Spleen (tissue), 11 donors: ENCODE data around the gene NAALADL2. TPM values are rescaled to one million over a fixed set of nuclear protein-coding genes. Genes with fewer than 3 reads are reported as not detected.

Source experiments
- DNase-seq: peaks from one replicate; pipeline ENCODE4 v3.0.0-alpha.2; 2020
- H3K27ac ChIP-seq, 8 donors: fragments of 200-600 bp; sonication (generic) in 7 of 8; 1 replicate in 4 of 8; 2 replicates in 4 of 8; pipeline versions ENCODE4 v1.5.0 to v1.8.0; 2016 to 2021; ENCODE audit warnings: inconsistent platforms in 4 of 8, mild to moderate bottlenecking in 4 of 8, moderate library complexity in 1 of 8
- H3K27me3 ChIP-seq, 7 donors: fragments of 200-600 bp; sonication (generic) in 6 of 7; replicated peaks in 1 of 7; 1 replicate in 4 of 7; 2 replicates in 3 of 7; pipeline versions ENCODE4 v1.5.0 to v1.8.0; 2016 to 2021; ENCODE audit warnings: inconsistent platforms in 3 of 7, mild to moderate bottlenecking in 1 of 7
- H3K36me3 ChIP-seq, 6 donors: fragments of 200-600 bp; sonication (generic) in 5 of 6; 1 replicate in 4 of 6; 2 replicates in 2 of 6; pipeline versions ENCODE4 v1.5.0 to v1.8.0; 2016 to 2021; ENCODE audit warnings: inconsistent platforms in 2 of 6
- H3K4me1 ChIP-seq, 6 donors: fragments of 200-600 bp; sonication (generic) in 5 of 6; 1 replicate in 3 of 6; 2 replicates in 3 of 6; pipeline versions ENCODE4 v1.5.0 to v1.8.0; 2016 to 2021; ENCODE audit warnings: inconsistent platforms in 3 of 6
- H3K4me3 ChIP-seq, 8 donors: fragments of 200-600 bp; sonication (generic) in 7 of 8; 1 replicate in 4 of 8; 2 replicates in 4 of 8; pipeline versions ENCODE4 v1.5.0 to v1.8.0; 2016 to 2021; ENCODE audit warnings: inconsistent platforms in 4 of 8, mild to moderate bottlenecking in 4 of 8, moderate library complexity in 2 of 8
- H3K9me3 ChIP-seq, 8 donors: fragments of 200-600 bp; sonication (generic) in 7 of 8; 1 replicate in 4 of 8; 2 replicates in 4 of 8; pipeline versions ENCODE4 v1.5.0 to v1.8.0; 2016 to 2021; ENCODE audit warnings: inconsistent platforms in 4 of 8
- CTCF ChIP-seq, 11 experiments: fragments of 200-600 bp in 7 of 11; fragments of 450-650 bp in 4 of 11; sonication (generic) in 4 of 11; IDR thresholded peaks in 8 of 11; conservative IDR thresholded peaks in 3 of 11; 1 replicate in 7 of 11; 2 replicates in 4 of 11; pipeline versions ENCODE4 v1.4.0 to v1.8.0; 2016 to 2021; ENCODE audit warnings: antibody characterized with exemption in 11 of 11, inconsistent platforms in 4 of 11, mild to moderate bottlenecking in 1 of 11
- POLR2A ChIP-seq, 3 donors: fragments of 450-650 bp; IDR thresholded peaks; one replicate each; pipeline ENCODE4 v1.5.1; 2017; ENCODE audit warnings: antibody characterized with exemption in 3 of 3, mild to moderate bottlenecking in 1 of 3
- POLR2AphosphoS5 ChIP-seq, 3 donors: sonication (generic); formaldehyde crosslinking; IDR thresholded peaks; one replicate each; pipeline ENCODE4 v1.5.1; 2017; ENCODE audit warnings: antibody characterized with exemption in 3 of 3
- WGBS, 5 donors: extraction: QIAGEN DNeasy Blood & Tissue Kit in 3 of 5; methylation state at CpG; one replicate each; pipeline versions ENCODE4 v1.1.5 to v1.1.7; 2013 to 2018; 5-methylcytosine and 5-hydroxymethylcytosine counted together
- intact Hi-C: fragments of 100-400 bp; cut with DNase I; formaldehyde crosslinking; loops from one replicate; pipeline ENCODE4 v1.15.0; 2023; ENCODE audit warnings: low total_unique reads
- polyA plus RNA-seq, 3 donors: library from polyadenylated mRNA; stranded (reverse); fragments of 200-250 nt; gene quantifications; one replicate each; pipeline ENCODE4 v1.2.1, GENCODE V29; 2013
- total RNA-seq, 7 donors: library from RNA; depleted of rRNA in 3 of 7; stranded (reverse); fragments of >200 nt in 3 of 7; fragmentation: NEBNext Ultra II Directional in 4 of 7; extraction: Animal tissue kit (Norgen Biotek cat#: 25700) in 4 of 7; gene quantifications; one replicate each; pipeline versions ENCODE4 v1.1.0 to v1.2.1, GENCODE V29; 2016 to 2021
- donor health status: healthy with polysubstance abuse.
- donor health status: DM: no; HTN: no; CAD: no; lungs with moderate emphysema.
- donor health status: DM: no; HTN: no; CAD: no.
- donor health status: Bipolar disorder and iron deficiency.
- donor health status: healthy.
- donor health status: DM: no; HTN: no; CAD: no.
- donor health status: DM: yes; HTN: yes; CAD: no.

The NAALADL2 gene
- total and polyA plus RNA-seq, 10 donors, result 0.09 to 14.4 (median 6.4) TPM

GRCh38 chr3:175746308-175746707 lies 887.2 kb downstream of the NAALADL2 start:
- Histone ChIP-seq H3K4me1 (no peaks in the 10 kb centered on the region), H3K36me3 (no peaks in the 10 kb centered on the region), H3K27ac (no peak overlapping the region), H3K4me3 (no peak overlapping the region), H3K9me3 (peaks cover 0 to 10% (median 0%) of the 10 kb centered on the region in 8 donors), H3K27me3 (no peaks in the 10 kb centered on the region)
- intact Hi-C loops, result no loop called here
- DNase-seq, result no peak
- TF ChIP-seq POLR2AphosphoS5 (IDR thresholded peaks at IDR 0.05) (no peak), POLR2A (IDR thresholded peaks at IDR 0.05) (no peak), CTCF (IDR thresholded peaks at IDR 0.05 in 8 of 11, conservative IDR thresholded peaks at IDR 0.05 in 3 of 11) (no peak)
- WGBS, 5 donors, result 77 to 94% (median 88%) methylated on average over 2 of the region's 2 CpGs

- Histone ChIP-seq H3K27me3 (no peaks in the 10 kb centered on the region), H3K36me3 (no peaks in the 10 kb centered on the region), H3K4me3 (no peak overlapping the region), H3K9me3 (peaks cover 0 to 5% (median 0%) of the 10 kb centered on the region in 8 donors), H3K27ac (no peak overlapping the region), H3K4me1 (no peaks in the 10 kb centered on the region)
- no peak for TF ChIP-seq POLR2AphosphoS5 (IDR thresholded peaks at IDR 0.05)
- no peak for TF ChIP-seq CTCF (IDR thresholded peaks at IDR 0.05 in 8 of 11, conservative IDR thresholded peaks at IDR 0.05 in 3 of 11)
- TF ChIP-seq POLR2A (IDR thresholded peaks at IDR 0.05), result no peak
- DNase-seq, result no peak
- intact Hi-C loops, result no loop called here
- WGBS, 5 donors, result 90 to 97% (median 92%) methylated on average over 3 of the region's 3 CpGs
These were observed 889.1 kb downstream of the NAALADL2 start for GRCh38 chr3:175748087-175748730.

- Histone ChIP-seq H3K27ac (no peak overlapping the region), H3K27me3 (no peaks in the 10 kb centered on the region), H3K9me3 (peaks cover 0 to 4% (median 0%) of the 10 kb centered on the region in 8 donors), H3K4me1 (no peaks in the 10 kb centered on the region), H3K4me3 (no peak overlapping the region), H3K36me3 (no peaks in the 10 kb centered on the region)
- WGBS, 5 donors, result 57 to 83% (median 64%) methylated on average over 2 of the region's 2 CpGs
- intact Hi-C loops, result no loop called here
- no peak for DNase-seq
- TF ChIP-seq POLR2AphosphoS5 (IDR thresholded peaks at IDR 0.05), result no peak
- TF ChIP-seq CTCF (IDR thresholded peaks at IDR 0.05 in 8 of 11, conservative IDR thresholded peaks at IDR 0.05 in 3 of 11), result no peak
- TF ChIP-seq POLR2A (IDR thresholded peaks at IDR 0.05), result no peak
These were observed 890.8 kb downstream of the NAALADL2 start for GRCh38 chr3:175749981-175750380.

- H3K36me3 ChIP-seq, result no peaks in the 10 kb centered on the region
- H3K27me3 ChIP-seq, result no peaks in the 10 kb centered on the region
- no peak for TF ChIP-seq POLR2A (IDR thresholded peaks at IDR 0.05)
- no peak overlapping the region for H3K27ac ChIP-seq
- H3K9me3 ChIP-seq, result peaks cover 0 to 4% (median 0%) of the 10 kb centered on the region in 8 donors
- no peak overlapping the region for H3K4me3 ChIP-seq
- 89 to 96% (median 95%) methylated on average over 2 of the region's 2 CpGs for WGBS, 5 donors
- H3K4me1 ChIP-seq, result no peaks in the 10 kb centered on the region
- intact Hi-C loops, result no loop called here
- no peak for DNase-seq
These were observed 892.0 kb downstream of the NAALADL2 start for GRCh38 chr3:175751089-175751488.
